SK-N-SH treated with all-trans-retinoic acid at 6 μM for 48 hours (cell line): ENCODE results near the gene MAPRE2.

Source experiments
- ATAC-seq: fragments of 200-7000 bp; cut with Tn5 transposase; 3 replicates; pipeline ENCODE4 v1.9.1; 2020; ENCODE audit warnings: mild to moderate bottlenecking, moderate library complexity
- ARNTL ChIP-seq: fragments of 450-650 bp; formaldehyde crosslinking; IDR thresholded peaks from 2 replicates; pipeline ENCODE4 v1.5.0; 2020; ENCODE audit warnings: low read depth, mild to moderate bottlenecking, moderate library complexity, borderline replicate concordance
- BACH2 ChIP-seq: fragments of 250-450 bp; sonication (Bioruptor Pico); IDR thresholded peaks from 2 replicates; pipeline ENCODE4 v1.9.0; 2021; ENCODE audit warnings: mild to moderate bottlenecking, borderline replicate concordance
- CSDC2 ChIP-seq: fragments of 250-450 bp; sonication (Bioruptor Pico); IDR thresholded peaks from 2 replicates; pipeline ENCODE4 v1.5.0; 2020; ENCODE audit warnings: mild to moderate bottlenecking, moderate library complexity
- ISL1 ChIP-seq: fragments of 250-450 bp; sonication (Bioruptor Pico); IDR thresholded peaks from 2 replicates; pipeline ENCODE4 v2.1.2; 2022; ENCODE audit warnings: mild to moderate bottlenecking, moderate library complexity
- OSR1 ChIP-seq: fragments of 250-450 bp; sonication (Bioruptor Pico); IDR thresholded peaks from 2 replicates; pipeline ENCODE4 v1.8.0; 2022; ENCODE audit warnings: moderate library complexity, mild to moderate bottlenecking, inconsistent platforms
- RARB ChIP-seq: fragments of 250-450 bp; sonication (Bioruptor Pico); IDR thresholded peaks from 2 replicates; pipeline ENCODE4 v1.8.0; 2021; ENCODE audit warnings: mild to moderate bottlenecking, moderate library complexity
- SNAI2 ChIP-seq: fragments of 250-450 bp; sonication (Bioruptor Pico); IDR thresholded peaks from 2 replicates; pipeline ENCODE4 v1.5.0; 2020; ENCODE audit warnings: mild to moderate bottlenecking, moderate library complexity
- ZC3H10 ChIP-seq: fragments of 250-450 bp; sonication (Bioruptor Pico); IDR thresholded peaks from 2 replicates; pipeline ENCODE4 v1.5.1; 2021; ENCODE audit warnings: mild to moderate bottlenecking, moderate library complexity
- ZFP3 ChIP-seq: fragments of 250-450 bp; sonication (Bioruptor Pico); IDR thresholded peaks from 2 replicates; pipeline ENCODE4 v1.5.0; 2020; ENCODE audit warnings: mild to moderate bottlenecking, moderate library complexity
- ZFP30 ChIP-seq: fragments of 450-650 bp; formaldehyde crosslinking; IDR thresholded peaks from 2 replicates; pipeline ENCODE4 v1.5.0; 2022; ENCODE audit warnings: mild to moderate bottlenecking, moderate library complexity
- ZNF565 ChIP-seq: fragments of 450-650 bp; formaldehyde crosslinking; conservative IDR thresholded peaks from 2 replicates; pipeline ENCODE4 v1.5.0; 2020; ENCODE audit warnings: low read depth, mild to moderate bottlenecking, moderate library complexity
- ZNF70 ChIP-seq: fragments of 450-650 bp; formaldehyde crosslinking; IDR thresholded peaks from 2 replicates; pipeline ENCODE4 v1.5.0; 2020; ENCODE audit warnings: mild to moderate bottlenecking, moderate library complexity
- TF ChIP-seq, protein P1 (sequence below): fragments of 250-450 bp; sonication (Bioruptor Pico); IDR thresholded peaks from 2 replicates; pipeline ENCODE4 v1.5.1; 2021; ENCODE audit warnings: mild to moderate bottlenecking, moderate library complexity
- TF ChIP-seq, protein P2 (sequence below): fragments of 250-450 bp; sonication (Bioruptor Pico); IDR thresholded peaks from 2 replicates; pipeline ENCODE4 v1.8.0; 2020; ENCODE audit warnings: mild to moderate bottlenecking, moderate library complexity, borderline replicate concordance
- TF ChIP-seq, protein P3 (sequence below): fragments of 250-450 bp; sonication (Bioruptor Pico); IDR thresholded peaks from 2 replicates; pipeline ENCODE4 v1.5.0; 2020; ENCODE audit warnings: mild to moderate bottlenecking, moderate library complexity

MAPRE2 gene

DNA sequence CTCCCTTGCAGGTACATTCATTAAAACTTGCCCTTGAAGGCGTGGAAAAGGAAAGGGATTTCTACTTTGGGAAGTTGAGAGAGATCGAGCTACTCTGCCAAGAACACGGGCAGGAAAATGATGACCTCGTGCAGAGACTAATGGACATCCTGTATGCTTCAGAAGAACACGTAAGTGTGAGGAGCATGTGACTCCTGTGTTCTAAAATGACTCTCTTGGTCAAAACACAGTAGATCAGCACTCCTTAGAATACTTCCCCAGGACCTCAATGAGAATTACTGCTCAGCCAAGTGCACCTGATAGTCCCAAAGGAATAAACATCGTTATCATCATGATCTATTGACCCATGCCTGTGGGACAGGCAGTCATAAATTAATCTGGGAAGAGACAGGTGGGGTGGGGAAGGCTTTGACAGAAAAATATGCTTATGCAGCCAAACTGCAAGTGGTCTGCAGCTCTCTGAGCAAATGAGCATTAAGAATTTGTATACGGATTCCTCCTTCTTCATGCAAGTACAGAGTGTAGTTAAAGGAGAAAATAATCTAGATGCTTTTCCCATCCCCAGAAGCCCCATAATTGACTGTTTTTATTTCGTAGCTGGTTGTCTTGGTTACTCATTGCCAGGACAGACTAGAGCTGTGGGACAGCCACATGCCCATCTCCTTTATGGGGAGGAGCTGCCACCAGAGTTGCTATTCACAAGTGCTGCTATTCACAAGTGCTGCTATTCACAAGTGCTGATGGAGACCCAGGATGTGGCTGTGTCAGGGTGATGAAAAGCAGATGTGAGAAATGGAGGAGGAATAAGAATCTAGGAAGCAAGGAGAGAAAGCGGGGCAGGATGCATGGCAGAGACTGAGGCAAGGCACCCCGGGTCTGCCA, 91.0 kb downstream of the MAPRE2 start:
- TF ChIP-seq, protein P1, sequence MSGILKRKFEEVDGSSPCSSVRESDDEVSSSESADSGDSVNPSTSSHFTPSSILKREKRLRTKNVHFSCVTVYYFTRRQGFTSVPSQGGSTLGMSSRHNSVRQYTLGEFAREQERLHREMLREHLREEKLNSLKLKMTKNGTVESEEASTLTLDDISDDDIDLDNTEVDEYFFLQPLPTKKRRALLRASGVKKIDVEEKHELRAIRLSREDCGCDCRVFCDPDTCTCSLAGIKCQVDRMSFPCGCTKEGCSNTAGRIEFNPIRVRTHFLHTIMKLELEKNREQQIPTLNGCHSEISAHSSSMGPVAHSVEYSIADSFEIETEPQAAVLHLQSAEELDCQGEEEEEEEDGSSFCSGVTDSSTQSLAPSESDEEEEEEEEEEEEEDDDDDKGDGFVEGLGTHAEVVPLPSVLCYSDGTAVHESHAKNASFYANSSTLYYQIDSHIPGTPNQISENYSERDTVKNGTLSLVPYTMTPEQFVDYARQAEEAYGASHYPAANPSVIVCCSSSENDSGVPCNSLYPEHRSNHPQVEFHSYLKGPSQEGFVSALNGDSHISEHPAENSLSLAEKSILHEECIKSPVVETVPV (CRISPR knock-in tag): no peak
- TF ChIP-seq ZFP30 (CRISPR knock-in tag) (no peak), ARNTL (no peak), ZNF70 (CRISPR knock-in tag) (no peak), BACH2 (CRISPR knock-in tag) (no peak), ZFP3 (CRISPR knock-in tag) (no peak), OSR1 (CRISPR knock-in tag) (no peak), ISL1 (CRISPR knock-in tag) (no peak)
- TF ChIP-seq, protein P2, sequence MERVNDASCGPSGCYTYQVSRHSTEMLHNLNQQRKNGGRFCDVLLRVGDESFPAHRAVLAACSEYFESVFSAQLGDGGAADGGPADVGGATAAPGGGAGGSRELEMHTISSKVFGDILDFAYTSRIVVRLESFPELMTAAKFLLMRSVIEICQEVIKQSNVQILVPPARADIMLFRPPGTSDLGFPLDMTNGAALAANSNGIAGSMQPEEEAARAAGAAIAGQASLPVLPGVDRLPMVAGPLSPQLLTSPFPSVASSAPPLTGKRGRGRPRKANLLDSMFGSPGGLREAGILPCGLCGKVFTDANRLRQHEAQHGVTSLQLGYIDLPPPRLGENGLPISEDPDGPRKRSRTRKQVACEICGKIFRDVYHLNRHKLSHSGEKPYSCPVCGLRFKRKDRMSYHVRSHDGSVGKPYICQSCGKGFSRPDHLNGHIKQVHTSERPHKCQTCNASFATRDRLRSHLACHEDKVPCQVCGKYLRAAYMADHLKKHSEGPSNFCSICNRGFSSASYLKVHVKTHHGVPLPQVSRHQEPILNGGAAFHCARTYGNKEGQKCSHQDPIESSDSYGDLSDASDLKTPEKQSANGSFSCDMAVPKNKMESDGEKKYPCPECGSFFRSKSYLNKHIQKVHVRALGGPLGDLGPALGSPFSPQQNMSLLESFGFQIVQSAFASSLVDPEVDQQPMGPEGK (CRISPR knock-in tag): no peak
- ATAC-seq: no peak

DNA sequence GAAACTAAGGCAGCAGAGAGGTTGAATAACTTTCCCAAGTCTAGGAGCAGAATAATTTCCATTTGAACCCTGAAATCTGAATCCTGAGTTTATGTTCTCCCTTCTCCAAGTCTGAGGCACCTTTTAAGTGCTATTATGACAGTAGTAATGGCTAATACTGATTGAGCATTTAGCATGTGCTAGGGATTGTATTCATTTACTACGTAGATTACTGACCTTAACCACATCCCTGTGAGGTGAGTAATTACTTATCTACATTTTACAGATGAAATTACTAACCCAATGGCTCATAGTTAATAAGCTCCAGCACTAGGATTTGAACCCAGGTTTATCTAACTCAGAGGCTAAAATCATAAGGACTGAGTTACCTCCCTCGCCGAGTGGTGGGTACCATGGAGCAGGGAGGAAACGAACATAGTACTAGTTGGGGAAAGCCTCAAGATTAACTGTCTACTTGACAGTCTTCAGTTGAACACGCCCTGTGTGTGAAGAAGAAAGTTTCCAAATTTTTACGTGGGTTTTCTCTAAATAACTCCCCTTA, 93.0 kb downstream of the MAPRE2 start:
- ATAC-seq: no peak
- no peak for TF ChIP-seq ARNTL
- TF ChIP-seq, protein P3, sequence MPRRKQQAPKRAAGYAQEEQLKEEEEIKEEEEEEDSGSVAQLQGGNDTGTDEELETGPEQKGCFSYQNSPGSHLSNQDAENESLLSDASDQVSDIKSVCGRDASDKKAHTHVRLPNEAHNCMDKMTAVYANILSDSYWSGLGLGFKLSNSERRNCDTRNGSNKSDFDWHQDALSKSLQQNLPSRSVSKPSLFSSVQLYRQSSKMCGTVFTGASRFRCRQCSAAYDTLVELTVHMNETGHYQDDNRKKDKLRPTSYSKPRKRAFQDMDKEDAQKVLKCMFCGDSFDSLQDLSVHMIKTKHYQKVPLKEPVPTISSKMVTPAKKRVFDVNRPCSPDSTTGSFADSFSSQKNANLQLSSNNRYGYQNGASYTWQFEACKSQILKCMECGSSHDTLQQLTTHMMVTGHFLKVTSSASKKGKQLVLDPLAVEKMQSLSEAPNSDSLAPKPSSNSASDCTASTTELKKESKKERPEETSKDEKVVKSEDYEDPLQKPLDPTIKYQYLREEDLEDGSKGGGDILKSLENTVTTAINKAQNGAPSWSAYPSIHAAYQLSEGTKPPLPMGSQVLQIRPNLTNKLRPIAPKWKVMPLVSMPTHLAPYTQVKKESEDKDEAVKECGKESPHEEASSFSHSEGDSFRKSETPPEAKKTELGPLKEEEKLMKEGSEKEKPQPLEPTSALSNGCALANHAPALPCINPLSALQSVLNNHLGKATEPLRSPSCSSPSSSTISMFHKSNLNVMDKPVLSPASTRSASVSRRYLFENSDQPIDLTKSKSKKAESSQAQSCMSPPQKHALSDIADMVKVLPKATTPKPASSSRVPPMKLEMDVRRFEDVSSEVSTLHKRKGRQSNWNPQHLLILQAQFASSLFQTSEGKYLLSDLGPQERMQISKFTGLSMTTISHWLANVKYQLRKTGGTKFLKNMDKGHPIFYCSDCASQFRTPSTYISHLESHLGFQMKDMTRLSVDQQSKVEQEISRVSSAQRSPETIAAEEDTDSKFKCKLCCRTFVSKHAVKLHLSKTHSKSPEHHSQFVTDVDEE: no peak
- TF ChIP-seq CSDC2 (CRISPR knock-in tag): no peak
- no peak for TF ChIP-seq ZFP3 (CRISPR knock-in tag)
- TF ChIP-seq ZC3H10 (CRISPR knock-in tag): no peak
- no peak for TF ChIP-seq ZNF565 (CRISPR knock-in tag)

DNA sequence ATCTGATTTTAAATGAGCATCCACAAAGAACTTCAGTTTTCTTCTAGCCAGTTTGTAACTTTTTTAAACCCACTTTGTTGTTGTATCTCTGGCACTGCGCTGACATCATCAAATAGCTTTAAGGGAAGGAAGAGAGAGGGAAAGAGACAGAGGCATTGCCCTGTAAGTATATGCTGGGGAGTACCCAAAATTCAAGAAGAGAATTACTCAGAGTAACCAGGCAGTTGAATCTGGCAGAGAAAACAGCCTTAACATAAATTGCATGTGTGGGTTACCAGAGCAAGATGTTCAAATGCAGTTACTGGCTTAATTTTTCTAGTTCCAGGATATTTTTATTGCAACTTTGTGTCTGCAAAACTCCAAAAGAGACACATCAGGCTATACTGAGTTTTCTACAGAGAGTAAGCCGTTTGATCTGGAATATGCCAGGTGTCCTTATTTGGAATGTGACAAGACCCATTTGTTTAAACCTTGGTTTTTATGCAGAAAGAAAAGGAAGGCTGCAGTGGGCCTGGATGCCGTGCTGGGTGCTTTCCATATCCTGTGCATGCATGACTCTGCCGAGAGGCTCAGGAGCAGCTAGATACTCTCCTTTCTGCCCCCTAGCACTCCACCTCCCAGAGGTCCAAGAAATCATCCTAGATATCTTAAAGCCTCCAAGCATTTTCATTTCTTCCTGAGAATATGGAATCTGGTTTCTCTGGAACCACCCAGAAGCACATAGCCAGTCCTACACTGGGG, 93.7 kb downstream of the MAPRE2 start:
- ATAC-seq: no peak
- no peak for TF ChIP-seq ISL1 (CRISPR knock-in tag)
- TF ChIP-seq, protein P3: no peak
- TF ChIP-seq, protein P1 (CRISPR knock-in tag): no peak
- no peak for TF ChIP-seq OSR1 (CRISPR knock-in tag)

DNA sequence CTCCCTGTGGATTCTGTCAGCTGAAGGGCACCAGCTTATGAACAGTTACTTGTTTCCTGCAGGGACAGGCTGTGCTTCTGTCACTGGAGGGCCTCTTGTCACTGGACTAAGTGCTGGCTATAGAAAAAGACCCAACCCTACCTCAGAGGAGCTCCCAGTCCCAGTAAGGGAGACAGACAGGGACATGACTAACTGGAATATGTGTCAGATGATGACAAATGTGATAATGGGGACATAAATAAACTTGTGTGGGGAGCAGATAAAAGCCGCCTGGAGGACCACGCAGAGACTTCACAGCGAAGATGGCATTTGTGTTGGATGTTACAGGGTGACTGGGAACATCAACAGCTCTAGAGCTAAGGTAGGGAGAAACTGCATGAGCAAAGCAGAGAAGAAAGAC, 95.0 kb downstream of the MAPRE2 start:
- ATAC-seq: no peak
- TF ChIP-seq, protein P2 (CRISPR knock-in tag): no peak
- TF ChIP-seq ZFP3 (CRISPR knock-in tag): no peak
- TF ChIP-seq BACH2 (CRISPR knock-in tag): no peak
- no peak for TF ChIP-seq ZFP30 (CRISPR knock-in tag)
- TF ChIP-seq ZNF70 (CRISPR knock-in tag): no peak
- no peak for TF ChIP-seq RARB (CRISPR knock-in tag)
- no peak for TF ChIP-seq CSDC2 (CRISPR knock-in tag)
- TF ChIP-seq SNAI2: no peak
- TF ChIP-seq ZNF565 (CRISPR knock-in tag): no peak
- TF ChIP-seq, protein P3: no peak
- TF ChIP-seq, all 23 proteins: peak for 0
